DMS53 treated with DMSO at 0.1 percent for 48 hours (cell line): ENCODE results near the gene SHCBP1L.
"Not testable (repeated sequence)": the region's sequence is repeated elsewhere in the genome, so short reads cannot be mapped to it uniquely, and the experiment has no call there.

Experiments
- DNase-seq: peaks from one replicate; lab custom pipeline; 2025; ENCODE audit not compliant: unreplicated experiment; lab: John Stamatoyannopoulos, UW

Gene SHCBP1L

GRCh38 chr1:182965861-182966260, 12.9 kb upstream of the SHCBP1L start:
- DNase-seq, result no peak

GRCh38 chr1:182965096-182965495, 12.1 kb upstream of the SHCBP1L start:
- no peak for DNase-seq

DNA sequence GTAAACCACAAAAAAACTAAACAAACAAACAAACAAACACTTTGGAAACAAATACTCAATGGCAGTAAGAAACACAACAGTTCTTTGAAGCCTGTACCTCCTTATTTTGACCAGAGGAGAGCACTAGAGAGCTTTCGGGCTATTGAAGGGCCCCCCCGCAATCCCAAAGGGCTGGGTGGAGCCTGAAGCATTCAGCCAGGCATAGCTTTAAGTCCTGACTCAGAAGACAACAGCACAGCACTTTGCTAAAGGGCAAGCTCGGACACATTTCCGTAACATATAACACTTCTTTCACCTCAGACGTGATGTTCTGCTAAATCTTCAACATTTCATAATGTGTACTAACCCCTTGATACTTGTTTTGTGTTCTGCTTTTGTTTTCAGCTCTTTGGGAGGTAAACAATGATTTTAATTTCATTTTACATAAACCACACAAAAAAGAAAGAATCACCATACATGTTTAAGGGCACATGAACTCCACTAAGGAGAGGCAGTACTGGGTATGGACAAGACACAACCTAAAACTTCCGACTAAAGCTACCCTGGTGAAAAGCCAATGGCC, 9.7 kb upstream of the SHCBP1L start:
- peak; percentile 89 for DNase-seq

GRCh38 chr1:182960046-182960445, 7.1 kb upstream of the SHCBP1L start:
- DNase-seq, result no peak

DNA sequence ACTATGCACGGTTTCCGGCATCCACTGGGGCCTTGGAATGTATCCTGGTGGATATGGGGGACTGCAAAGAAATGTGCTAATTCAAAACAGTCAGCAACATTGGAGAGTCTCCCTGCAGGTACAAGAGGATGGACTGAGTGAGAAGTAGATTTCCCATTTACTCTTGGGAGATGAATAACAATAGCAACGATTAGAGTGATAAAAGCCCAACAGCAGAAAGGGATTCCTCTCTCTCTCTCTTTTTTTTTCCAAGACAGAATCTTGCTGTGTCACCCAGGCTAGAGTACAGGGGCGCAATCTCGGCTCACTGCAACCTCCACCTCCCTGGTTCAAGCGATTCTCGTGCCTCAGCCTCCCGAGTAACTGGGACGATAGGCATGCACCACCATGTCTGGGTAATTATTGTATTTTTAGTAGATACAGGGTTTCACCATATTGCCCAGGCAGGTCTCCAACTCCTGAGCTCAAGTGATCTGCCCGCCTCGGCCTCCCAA, 5.0 kb upstream of the SHCBP1L start:
- DNase-seq, result no peak

GRCh38 chr1:182956708-182957365, 3.9 kb upstream of the SHCBP1L start:
- DNase-seq, result no peak

DNA sequence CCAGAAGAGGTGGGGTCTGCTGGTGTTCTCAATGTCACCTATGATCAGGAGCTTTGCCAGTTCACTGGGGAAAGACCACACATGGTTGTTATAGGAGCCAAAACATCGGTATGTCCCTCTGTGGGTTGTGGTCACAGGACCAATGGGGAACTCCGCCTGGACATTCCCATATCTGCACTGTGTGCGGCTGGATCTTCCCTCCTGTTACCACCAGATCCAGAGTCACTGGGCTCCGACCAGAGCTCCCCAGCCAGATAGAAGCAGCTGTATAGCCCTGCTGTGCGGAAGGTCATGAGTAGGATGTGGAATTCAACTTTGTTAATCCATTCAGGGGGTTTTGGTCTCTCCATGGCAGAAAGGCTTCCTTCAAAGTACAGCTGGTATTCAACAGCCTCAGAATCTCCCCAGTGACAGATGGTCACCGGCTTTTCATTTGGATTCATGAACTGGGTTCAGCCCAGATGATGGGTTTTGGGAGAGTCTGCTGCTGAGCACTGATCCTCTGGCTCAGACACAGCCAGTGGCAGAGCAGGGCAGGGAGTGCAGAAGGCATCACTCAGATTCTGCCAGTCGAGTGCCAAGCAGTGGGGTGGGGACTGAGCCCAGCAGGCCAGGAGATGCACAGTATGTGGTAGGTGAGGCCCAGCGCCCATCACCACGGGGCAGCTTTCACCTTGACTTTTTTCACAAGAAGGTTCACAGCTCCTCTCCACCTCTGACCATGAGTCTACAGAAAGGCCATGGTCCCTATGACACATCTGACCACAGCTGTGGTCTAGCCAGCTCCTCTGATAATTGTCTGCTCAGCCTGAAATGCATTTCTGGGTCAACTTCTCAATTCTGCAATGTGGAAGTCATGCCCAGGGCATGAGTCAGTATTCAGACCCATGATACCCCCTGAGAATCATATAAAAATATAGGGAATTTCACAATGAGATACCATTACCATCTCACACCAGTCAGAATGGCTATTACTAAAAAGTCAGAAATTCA, 2.9 kb upstream of the SHCBP1L start:
- no peak for DNase-seq

DNA sequence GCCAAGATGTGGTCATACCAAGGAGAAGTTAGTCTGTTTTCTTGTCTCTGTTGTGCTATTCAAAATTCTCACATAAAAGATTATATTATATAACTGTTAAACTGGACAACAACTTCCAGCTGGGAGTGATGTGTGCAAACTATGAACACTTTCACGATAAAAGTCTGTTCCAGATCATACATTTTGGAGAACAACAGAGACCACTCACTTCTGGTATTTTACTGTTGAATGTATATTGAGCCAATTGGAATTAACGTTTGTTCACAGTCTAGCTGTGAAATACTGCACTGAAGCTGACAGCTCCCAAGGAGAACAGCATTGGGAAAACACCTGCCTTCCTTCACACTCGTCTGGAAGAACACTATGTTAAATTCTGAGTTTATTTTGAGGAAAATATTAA, 860 bp upstream of the SHCBP1L start:
- DNase-seq, result no peak

GRCh38 chr1:182943336-182943735, 9.6 kb downstream of the SHCBP1L start:
- DNase-seq, result not testable (repeated sequence)

DNA sequence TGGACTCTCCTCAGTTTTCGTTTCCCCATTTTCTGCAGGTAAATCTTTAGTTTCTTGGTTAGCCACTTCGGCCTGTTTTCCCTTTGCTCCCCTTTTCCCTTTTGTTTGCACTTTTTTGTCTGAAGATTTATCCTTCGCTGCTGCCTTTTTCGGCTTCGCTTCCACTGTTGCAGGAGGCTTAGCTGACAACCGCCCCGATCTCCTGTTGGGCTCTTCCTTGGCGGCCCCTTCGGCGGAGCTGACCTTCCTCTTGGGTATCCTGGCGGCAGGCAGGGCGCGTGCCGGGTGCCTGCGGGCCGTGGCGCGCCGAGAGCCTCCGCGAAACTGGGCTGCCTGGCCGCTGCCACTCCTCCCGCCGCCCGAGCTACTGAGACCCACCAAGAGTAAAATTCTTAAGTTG, 10.8 kb downstream of the SHCBP1L start:
- DNase-seq, result not testable (repeated sequence)

DNA sequence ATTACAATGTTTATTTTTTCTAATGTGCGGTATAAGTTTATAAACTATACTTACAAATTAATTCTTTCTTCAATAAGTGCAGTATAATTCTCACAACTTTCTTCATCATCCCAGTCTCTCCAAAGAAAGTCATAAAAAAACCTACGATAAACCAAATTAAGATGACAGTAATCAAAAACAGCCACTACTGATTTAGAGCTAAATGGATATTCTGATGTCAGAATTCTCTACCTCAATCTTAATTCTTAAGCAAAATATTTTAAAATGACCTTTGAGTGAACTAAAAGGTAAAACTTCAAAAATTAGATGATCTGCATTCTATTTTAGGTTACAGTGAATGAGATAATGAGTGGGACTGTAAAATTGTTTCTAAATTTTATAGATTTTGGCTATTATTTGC, 13.6 kb downstream of the SHCBP1L start:
- DNase-seq, result no peak

DNA sequence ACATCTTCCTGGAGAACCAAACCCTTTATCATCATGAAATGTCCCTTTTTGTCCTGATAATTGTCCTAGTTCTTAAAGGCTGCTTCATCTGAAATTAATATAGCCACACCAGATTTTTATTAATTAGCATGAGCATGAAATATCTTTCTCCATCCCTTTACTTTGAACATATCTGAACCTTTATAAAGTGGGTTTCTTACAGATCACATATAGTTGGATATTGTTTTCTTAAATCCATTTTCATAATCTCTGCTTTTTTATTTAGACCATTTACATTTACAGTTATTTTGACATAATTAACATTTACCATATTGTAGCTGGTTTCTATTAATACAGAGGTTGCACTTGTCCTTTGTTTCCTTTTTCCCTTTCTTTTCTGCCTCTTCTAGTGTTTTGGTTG, 17.2 kb downstream of the SHCBP1L start:
- no peak for DNase-seq

- no peak for DNase-seq
Measured at GRCh38 chr1:182930985-182931384, 22.0 kb downstream of the SHCBP1L start.

- DNase-seq, result no peak
Measured at GRCh38 chr1:182927693-182928433, 25.1 kb downstream of the SHCBP1L start.

DNA sequence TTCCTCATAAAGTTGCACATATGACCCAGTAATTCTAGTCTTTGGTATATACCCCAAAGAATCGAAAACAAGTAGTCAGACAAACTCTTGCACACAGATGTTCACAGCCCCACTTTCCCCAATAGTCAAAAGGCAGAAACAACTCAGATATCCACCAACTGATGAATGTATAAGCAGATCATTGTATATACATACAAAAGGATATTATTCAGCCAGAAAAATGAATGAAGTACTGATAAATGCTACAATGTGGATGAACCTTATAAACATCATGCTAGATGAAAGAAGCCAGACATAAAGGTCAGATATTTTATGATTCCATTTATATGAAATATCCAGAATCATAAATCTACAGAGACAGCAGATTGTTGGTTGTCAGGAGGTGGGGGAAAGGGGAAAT, 27.3 kb downstream of the SHCBP1L start:
- DNase-seq, result no peak

GRCh38 chr1:182917378-182917777, 35.6 kb downstream of the SHCBP1L start:
- no peak for DNase-seq

DNA sequence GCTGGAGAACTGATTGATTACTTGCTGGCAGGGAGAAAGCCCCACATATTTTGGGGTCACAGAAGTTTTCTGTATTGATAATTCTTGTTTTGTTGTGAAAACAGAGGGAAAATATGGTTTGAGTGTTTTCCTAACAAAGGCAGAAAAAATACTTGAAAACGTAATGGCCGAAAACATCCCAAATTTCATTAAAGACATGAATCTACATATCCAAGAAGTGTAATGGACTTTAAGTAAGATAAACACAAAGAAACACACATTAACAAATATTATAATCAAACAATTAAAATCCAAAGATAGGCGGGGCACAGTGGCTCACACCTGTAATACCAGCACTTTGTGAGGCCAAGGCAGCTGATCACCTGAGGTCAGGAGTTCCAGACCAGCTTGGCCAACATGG, 39.6 kb downstream of the SHCBP1L start:
- no peak for DNase-seq

DNA sequence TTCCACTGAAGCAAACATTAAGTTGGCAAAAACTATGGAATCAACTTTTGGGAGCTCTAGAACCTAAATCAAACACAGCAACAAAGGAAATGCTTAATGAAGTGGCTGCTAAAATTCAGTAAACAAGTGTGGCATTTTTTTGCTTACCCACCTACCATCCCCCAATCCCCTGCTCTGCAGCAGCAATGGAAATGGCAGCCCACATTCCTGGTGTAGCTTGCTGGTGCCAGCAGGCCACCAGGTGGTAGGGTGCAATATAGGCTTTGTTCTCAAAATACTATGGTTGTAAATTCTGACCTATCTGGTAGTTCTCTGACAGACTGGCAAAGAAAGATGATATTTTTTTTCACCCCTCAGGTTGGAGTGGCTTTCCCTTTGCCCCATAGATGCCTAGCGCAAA, 42.8 kb downstream of the SHCBP1L start:
- no peak for DNase-seq

GRCh38 chr1:182909578-182909977, 43.4 kb downstream of the SHCBP1L start:
- DNase-seq, result peak; percentile 18

GRCh38 chr1:182905321-182905720, 47.6 kb downstream of the SHCBP1L start:
- no peak for DNase-seq

DNA sequence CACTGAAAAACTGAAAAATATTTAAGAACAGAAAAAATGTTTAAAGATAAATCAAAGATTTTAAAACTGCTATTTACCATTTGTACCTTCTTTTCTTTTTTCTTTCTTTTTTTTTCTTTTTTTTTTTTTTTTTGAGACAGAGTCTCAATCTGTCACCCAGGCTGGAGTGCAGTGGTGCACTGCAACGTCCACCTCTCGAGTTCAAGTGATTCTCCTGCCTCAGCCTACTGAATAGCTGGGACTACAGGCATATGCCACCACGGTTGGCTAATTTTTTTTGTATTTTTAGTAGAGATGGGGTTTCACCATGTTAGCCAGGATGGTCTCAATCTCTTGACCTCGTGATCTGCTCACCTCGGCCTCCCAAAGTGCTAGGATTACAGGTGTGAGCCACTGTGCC, 51.0 kb downstream of the SHCBP1L start:
- DNase-seq, result not testable (repeated sequence)
